ENCODE data around the gene PPM1J. TPM values are rescaled to one million over a fixed set of nuclear protein-coding genes. Genes with fewer than 3 reads are reported as not detected.

The PPM1J gene
- total and polyA plus RNA-seq, 2 experiments from 2014 or later, result 0.93 to 1.9 TPM

- no peak overlapping the region for H3K4me3 ChIP-seq
- H4K20me1 ChIP-seq (ENCODE audit: insufficient read depth, poor library complexity, severe bottlenecking), result no peaks in the 10 kb centered on the region
- no peak for DNase-seq (ENCODE audit: low spot score)
- no peak for TF ChIP-seq EZH2 (IDR thresholded peaks at IDR 0.05; ENCODE audit: borderline replicate concordance)
- no peak for TF ChIP-seq EZH2phosphoT487 (IDR thresholded peaks at IDR 0.05; ENCODE audit: low read depth, severe bottlenecking, unreplicated experiment)
- TF ChIP-seq CTCF (IDR thresholded peaks at IDR 0.05; ENCODE audit: poor library complexity), result no peak
- H3K79me2 ChIP-seq, result no peaks in the 10 kb centered on the region
- no peaks in the 10 kb centered on the region for H3K36me3 ChIP-seq (replicated peaks; ENCODE audit: insufficient read depth, low read depth)
- H3K9me2 ChIP-seq (replicated peaks; ENCODE audit: insufficient read depth), result no peaks in the 10 kb centered on the region
- H3K9me3 ChIP-seq (ENCODE audit: low read depth), result no peaks in the 10 kb centered on the region
- no peak overlapping the region for H3K4me2 ChIP-seq
- H3K27ac ChIP-seq, result no peak overlapping the region
- H2AFZ ChIP-seq, result no peak overlapping the region
- 95% methylated on average over 12 of the region's 12 CpGs for WGBS (ENCODE audit: low lambda C conversion rate, missing lambda C conversion rate)
- H3K4me1 ChIP-seq (ENCODE audit: insufficient read depth), result peaks cover 6% of the 10 kb centered on the region
- peaks cover 18% of the 10 kb centered on the region for H3K27me3 ChIP-seq
Observed at GRCh38 chr1:112748396-112748795, 33.3 kb upstream of the PPM1J start.

DNA sequence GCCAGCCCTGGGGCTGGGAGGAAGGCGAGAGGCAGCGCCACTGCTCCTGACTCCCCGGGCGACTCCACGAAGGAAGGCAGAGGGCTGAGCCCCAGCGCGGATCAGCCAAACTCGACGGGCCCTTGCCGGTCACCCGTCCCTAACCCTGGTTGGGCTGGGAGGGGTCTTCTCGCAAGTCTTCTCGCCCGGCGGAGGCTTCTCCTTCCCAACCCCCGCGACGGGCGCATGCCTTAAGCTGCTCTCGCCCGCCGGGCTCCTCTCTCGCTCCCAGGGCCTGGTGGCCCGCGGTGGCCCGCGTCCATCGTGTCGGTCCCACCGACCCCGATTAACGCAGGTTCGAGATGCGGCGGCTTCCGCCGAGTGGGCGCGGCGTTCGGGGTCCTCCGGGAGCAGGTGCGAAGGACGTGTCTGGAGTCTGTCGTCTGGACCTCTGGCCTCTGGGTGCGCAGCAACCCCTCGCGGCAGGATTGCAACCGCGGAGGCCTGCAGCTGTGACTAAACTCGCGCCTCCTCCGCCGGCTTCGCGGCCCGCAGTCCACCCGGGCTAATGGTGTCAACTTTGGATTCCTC, 29.0 kb upstream of the PPM1J start:
- peak overlapping the region; percentile 90 for H3K4me2 ChIP-seq
- no peaks in the 10 kb centered on the region for H3K36me3 ChIP-seq (replicated peaks; ENCODE audit: insufficient read depth, low read depth)
- no peaks in the 10 kb centered on the region for H3K9me3 ChIP-seq (ENCODE audit: low read depth)
- no peak overlapping the region for H3K4me3 ChIP-seq
- peak; percentile 66 for DNase-seq (ENCODE audit: low spot score)
- H3K79me2 ChIP-seq, result no peaks in the 10 kb centered on the region
- no peak for TF ChIP-seq EZH2 (IDR thresholded peaks at IDR 0.05; ENCODE audit: borderline replicate concordance)
- TF ChIP-seq EZH2phosphoT487 (IDR thresholded peaks at IDR 0.05; ENCODE audit: low read depth, severe bottlenecking, unreplicated experiment), result no peak
- TF ChIP-seq CTCF (IDR thresholded peaks at IDR 0.05; ENCODE audit: poor library complexity), result peak; percentile 46
- 13% methylated on average over 57 of the region's 58 CpGs for WGBS (ENCODE audit: low lambda C conversion rate, missing lambda C conversion rate)
- peaks cover 20% of the 10 kb centered on the region for H3K27me3 ChIP-seq
- no peak overlapping the region for H3K27ac ChIP-seq
- peaks cover 6% of the 10 kb centered on the region for H3K4me1 ChIP-seq (ENCODE audit: insufficient read depth)
- H2AFZ ChIP-seq, result peak overlapping the region; percentile 62
- no peaks in the 10 kb centered on the region for H4K20me1 ChIP-seq (ENCODE audit: insufficient read depth, poor library complexity, severe bottlenecking)
- H3K9me2 ChIP-seq (replicated peaks; ENCODE audit: insufficient read depth), result no peaks in the 10 kb centered on the region

- Histone ChIP-seq H3K36me3 (replicated peaks; ENCODE audit: insufficient read depth, low read depth) (no peaks in the 10 kb centered on the region), H3K9me2 (replicated peaks; ENCODE audit: insufficient read depth) (no peaks in the 10 kb centered on the region), H3K27ac (no peak overlapping the region), H3K4me1 (ENCODE audit: insufficient read depth) (peaks cover 6% of the 10 kb centered on the region), H3K4me3 (no peak overlapping the region), H4K20me1 (ENCODE audit: insufficient read depth, poor library complexity, severe bottlenecking) (no peaks in the 10 kb centered on the region), H3K27me3 (peaks cover 20% of the 10 kb centered on the region), H2AFZ (peak overlapping the region; percentile 62), H3K4me2 (peak overlapping the region; percentile 90), H3K79me2 (no peaks in the 10 kb centered on the region), H3K9me3 (ENCODE audit: low read depth) (no peaks in the 10 kb centered on the region)
- TF ChIP-seq CTCF (IDR thresholded peaks at IDR 0.05; ENCODE audit: poor library complexity) (no peak), EZH2phosphoT487 (IDR thresholded peaks at IDR 0.05; ENCODE audit: low read depth, severe bottlenecking, unreplicated experiment) (no peak), EZH2 (IDR thresholded peaks at IDR 0.05; ENCODE audit: borderline replicate concordance) (peak; percentile 35)
- no peak for DNase-seq (ENCODE audit: low spot score)
- 46% methylated on average over 54 of the region's 54 CpGs for WGBS (ENCODE audit: low lambda C conversion rate, missing lambda C conversion rate)
Observed at GRCh38 chr1:112743174-112744008, 28.3 kb upstream of the PPM1J start.

Data from hepatocyte (in vitro differentiated cells).